ENCODE measurements around the gene PPIF. TPM values are rescaled to one million over a fixed set of nuclear protein-coding genes. Genes with fewer than 3 reads are reported as not detected.

Gene PPIF
- total RNA-seq, 1 donor = 29.6 TPM

GRCh38 chr10:79353726-79354125 is 6.5 kb downstream of the PPIF start:
- H3K4me3 ChIP-seq (ENCODE audit: low read depth, low read length) = no peak overlapping the region
- TF ChIP-seq, protein P1, sequence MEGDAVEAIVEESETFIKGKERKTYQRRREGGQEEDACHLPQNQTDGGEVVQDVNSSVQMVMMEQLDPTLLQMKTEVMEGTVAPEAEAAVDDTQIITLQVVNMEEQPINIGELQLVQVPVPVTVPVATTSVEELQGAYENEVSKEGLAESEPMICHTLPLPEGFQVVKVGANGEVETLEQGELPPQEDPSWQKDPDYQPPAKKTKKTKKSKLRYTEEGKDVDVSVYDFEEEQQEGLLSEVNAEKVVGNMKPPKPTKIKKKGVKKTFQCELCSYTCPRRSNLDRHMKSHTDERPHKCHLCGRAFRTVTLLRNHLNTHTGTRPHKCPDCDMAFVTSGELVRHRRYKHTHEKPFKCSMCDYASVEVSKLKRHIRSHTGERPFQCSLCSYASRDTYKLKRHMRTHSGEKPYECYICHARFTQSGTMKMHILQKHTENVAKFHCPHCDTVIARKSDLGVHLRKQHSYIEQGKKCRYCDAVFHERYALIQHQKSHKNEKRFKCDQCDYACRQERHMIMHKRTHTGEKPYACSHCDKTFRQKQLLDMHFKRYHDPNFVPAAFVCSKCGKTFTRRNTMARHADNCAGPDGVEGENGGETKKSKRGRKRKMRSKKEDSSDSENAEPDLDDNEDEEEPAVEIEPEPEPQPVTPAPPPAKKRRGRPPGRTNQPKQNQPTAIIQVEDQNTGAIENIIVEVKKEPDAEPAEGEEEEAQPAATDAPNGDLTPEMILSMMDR (IDR thresholded peaks at IDR 0.05; ENCODE audit: insufficient read depth, low read length) = no peak
- DNase-seq (ENCODE audit: low read depth) = no peak

DNA sequence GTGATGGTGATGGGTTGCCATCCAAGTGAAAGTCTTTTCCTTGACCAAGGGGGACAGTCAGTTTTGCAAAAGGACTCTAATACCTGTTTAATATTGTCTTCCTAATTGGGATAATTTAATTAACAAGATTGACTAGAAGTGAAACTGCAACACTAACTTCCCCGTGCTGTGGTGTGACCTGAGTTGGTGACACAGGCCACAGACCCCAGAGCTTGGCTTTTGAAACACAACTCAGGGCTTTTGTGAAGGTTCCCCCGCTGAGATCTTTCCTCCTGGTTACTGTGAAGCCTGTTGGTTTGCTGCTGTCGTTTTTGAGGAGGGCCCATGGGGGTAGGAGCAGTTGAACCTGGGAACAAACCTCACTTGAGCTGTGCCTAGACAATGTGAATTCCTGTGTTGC is 6.9 kb downstream of the PPIF start:
- H3K4me3 ChIP-seq (ENCODE audit: low read depth, low read length) = no peak overlapping the region
- TF ChIP-seq, protein P1 (IDR thresholded peaks at IDR 0.05; ENCODE audit: insufficient read depth, low read length) = no peak
- DNase-seq (ENCODE audit: low read depth) = no peak

DNA sequence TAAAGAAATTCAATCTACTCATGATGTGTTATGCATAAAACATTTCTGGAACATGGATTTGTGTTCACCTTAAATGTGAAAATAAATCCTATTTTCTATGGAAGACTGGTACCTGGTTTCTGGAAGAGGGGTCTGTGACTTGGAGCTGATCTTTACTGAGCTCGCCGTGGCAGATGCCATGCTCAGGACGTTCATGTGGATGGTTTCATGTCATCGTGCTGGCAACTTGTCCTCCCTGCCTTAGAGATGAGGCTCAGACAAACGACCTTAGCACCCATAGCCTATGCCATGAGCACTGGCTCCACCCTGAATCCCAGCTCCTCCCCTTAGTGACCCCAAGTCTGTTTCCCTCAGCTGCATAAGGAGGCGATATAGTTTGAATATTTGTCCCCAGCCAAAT is 7.3 kb downstream of the PPIF start:
- TF ChIP-seq, protein P1 (IDR thresholded peaks at IDR 0.05; ENCODE audit: insufficient read depth, low read length) = no peak
- DNase-seq (ENCODE audit: low read depth) = no peak
- no peak overlapping the region for H3K4me3 ChIP-seq (ENCODE audit: low read depth, low read length)

- no peak overlapping the region for H3K4me3 ChIP-seq (ENCODE audit: low read depth, low read length)
- TF ChIP-seq, protein P1 (IDR thresholded peaks at IDR 0.05; ENCODE audit: insufficient read depth, low read length) = no peak
- no peak for DNase-seq (ENCODE audit: low read depth)
Measured at GRCh38 chr10:79355420-79356017, 8.2 kb downstream of the PPIF start.

DNA sequence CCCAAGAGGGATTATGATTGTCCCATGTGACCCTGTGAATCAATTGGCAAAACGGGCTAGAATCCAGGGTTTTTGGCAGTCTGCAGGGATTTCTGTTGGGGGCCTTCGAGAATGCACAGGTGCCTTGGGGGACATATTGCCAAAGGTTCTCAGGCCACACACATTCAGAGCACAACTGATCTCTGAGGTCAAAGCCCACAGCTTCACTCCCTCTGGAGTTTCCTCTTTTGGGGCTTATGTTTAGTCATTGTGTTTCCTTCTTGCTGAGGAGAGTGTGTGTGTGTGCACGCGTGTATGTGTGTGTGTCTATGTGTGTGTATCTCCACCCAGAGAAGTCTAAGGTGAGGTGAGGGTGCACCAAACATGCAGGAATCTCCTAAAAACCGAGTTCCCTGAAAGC is 8.8 kb downstream of the PPIF start:
- H3K4me3 ChIP-seq (ENCODE audit: low read depth, low read length) = no peak overlapping the region
- TF ChIP-seq, protein P1 (IDR thresholded peaks at IDR 0.05; ENCODE audit: insufficient read depth, low read length) = no peak
- no peak for DNase-seq (ENCODE audit: low read depth)

GRCh38 chr10:79357180-79357579 is 9.9 kb downstream of the PPIF start:
- TF ChIP-seq, protein P1 (IDR thresholded peaks at IDR 0.05; ENCODE audit: insufficient read depth, low read length) = no peak
- H3K4me3 ChIP-seq (ENCODE audit: low read depth, low read length) = no peak overlapping the region
- no peak for DNase-seq (ENCODE audit: low read depth)

- H3K4me3 ChIP-seq (ENCODE audit: low read depth, low read length) = no peak overlapping the region
- TF ChIP-seq, protein P1 (IDR thresholded peaks at IDR 0.05; ENCODE audit: insufficient read depth, low read length) = no peak
Measured at GRCh38 chr10:79358811-79359210, 11.5 kb downstream of the PPIF start.

More at GRCh38 chr10:79358811-79359210, 11.5 kb downstream of the PPIF start:
- no peak for DNase-seq (ENCODE audit: low read depth)
